Trophoblast cell (in vitro differentiated cells and primary cell): ENCODE data around the gene PCYT2.

Experiments used
- DNase-seq, 2 donors: peaks; one replicate each; pipeline ENCODE4 v3.0.0-alpha.2; 2016
- H2AFZ ChIP-seq: 2 replicates; pipeline ENCODE4 v1.6.1; 2013; ENCODE audit warnings: low read length, moderate library complexity, mild to moderate bottlenecking; ENCODE audit not compliant: insufficient read depth, poor library complexity
- H2AK5ac ChIP-seq: 2 replicates; pipeline ENCODE4 v1.6.1; 2013; ENCODE audit warnings: mild to moderate bottlenecking, low read length
- H2BK120ac ChIP-seq: 2 replicates; pipeline ENCODE4 v1.6.1; 2013; ENCODE audit warnings: low read length, mild to moderate bottlenecking, moderate library complexity; ENCODE audit not compliant: insufficient read depth, poor library complexity
- H2BK12ac ChIP-seq: 2 replicates; pipeline ENCODE4 v1.6.1; 2013; ENCODE audit warnings: mild to moderate bottlenecking, low read length, moderate library complexity
- H2BK5ac ChIP-seq: 2 replicates; pipeline ENCODE4 v1.6.1; 2013; ENCODE audit warnings: low read length, low read depth, moderate library complexity, mild to moderate bottlenecking; ENCODE audit not compliant: poor library complexity
- H3K14ac ChIP-seq: 2 replicates; pipeline ENCODE4 v1.6.1; 2013; ENCODE audit warnings: mild to moderate bottlenecking, low read length
- H3K18ac ChIP-seq: 2 replicates; pipeline ENCODE4 v1.6.1; 2013; ENCODE audit warnings: mild to moderate bottlenecking, low read length
- H3K23ac ChIP-seq: 2 replicates; pipeline ENCODE4 v1.6.1; 2013; ENCODE audit warnings: low read length
- H3K27ac ChIP-seq: 2 replicates; pipeline ENCODE4 v1.5.1; 2013; ENCODE audit warnings: low read depth, mild to moderate bottlenecking, inconsistent platforms, low read length, moderate library complexity
- H3K27me3 ChIP-seq: 2 replicates; pipeline ENCODE4 v1.6.1; 2013; ENCODE audit warnings: inconsistent platforms, mild to moderate bottlenecking, low read length, moderate library complexity; ENCODE audit not compliant: insufficient read depth
- H3K36me3 ChIP-seq, 2 experiments: 1 replicate in 1 of 2; 2 replicates in 1 of 2; pipeline ENCODE4 v1.6.1; 2013; ENCODE audit warnings: low read length in 2 of 2, mild to moderate bottlenecking in 2 of 2, moderate library complexity in 1 of 2; ENCODE audit not compliant: insufficient read depth in 2 of 2, control insufficient read depth in 1 of 2
- H3K4ac ChIP-seq: 2 replicates; pipeline ENCODE4 v1.6.1; 2013; ENCODE audit warnings: low read depth, mild to moderate bottlenecking, low read length, moderate library complexity
- H3K4me1 ChIP-seq, 2 experiments: 1 replicate in 1 of 2; 2 replicates in 1 of 2; pipeline ENCODE4 v1.6.1; 2013; ENCODE audit warnings: low read length in 2 of 2, mild to moderate bottlenecking in 2 of 2, moderate library complexity in 1 of 2; ENCODE audit not compliant: insufficient read depth in 2 of 2, control insufficient read depth in 1 of 2
- H3K4me2 ChIP-seq: 2 replicates; pipeline ENCODE4 v1.6.1; 2013; ENCODE audit warnings: inconsistent platforms, mild to moderate bottlenecking, low read length, moderate library complexity
- H3K4me3 ChIP-seq: 2 replicates; pipeline ENCODE4 v1.5.1; 2013; ENCODE audit warnings: mild to moderate bottlenecking, low read depth, low read length, inconsistent platforms
- H3K79me1 ChIP-seq: one replicate; pipeline ENCODE4 v1.6.1; 2013; ENCODE audit warnings: low read length
- H3K79me2 ChIP-seq: 2 replicates; pipeline ENCODE4 v1.6.1; 2013; ENCODE audit warnings: low read length, mild to moderate bottlenecking; ENCODE audit not compliant: control insufficient read depth, insufficient read depth, poor library complexity
- H3K9ac ChIP-seq: 2 replicates; pipeline ENCODE4 v1.6.1; 2013; ENCODE audit warnings: mild to moderate bottlenecking, low read length
- H3K9me3 ChIP-seq: 2 replicates; pipeline ENCODE4 v1.6.1; 2013; ENCODE audit warnings: low read depth, mild to moderate bottlenecking, control low read depth, inconsistent platforms, low read length; ENCODE audit not compliant: insufficient read depth
- H4K12ac ChIP-seq: 2 replicates; pipeline ENCODE4 v1.6.1; 2013; ENCODE audit warnings: low read depth, mild to moderate bottlenecking, low read length, moderate library complexity
- H4K8ac ChIP-seq: 2 replicates; pipeline ENCODE4 v1.6.1; 2013; ENCODE audit warnings: low read depth, mild to moderate bottlenecking, low read length, moderate library complexity
- H4K91ac ChIP-seq: one replicate; pipeline ENCODE4 v1.6.1; 2013; ENCODE audit warnings: low read depth, mild to moderate bottlenecking, low read length, moderate library complexity
- WGBS: extraction: QIAGEN DNeasy Blood & Tissue Kit; methylation state at CpG from one replicate; pipeline ENCODE4 v1.1.7; 2013; ENCODE audit warnings: missing lambda C conversion rate; ENCODE audit not compliant: insufficient read length, insufficient coverage; ENCODE audit errors: extremely low coverage; 5-methylcytosine and 5-hydroxymethylcytosine counted together

PCYT2 gene

DNA sequence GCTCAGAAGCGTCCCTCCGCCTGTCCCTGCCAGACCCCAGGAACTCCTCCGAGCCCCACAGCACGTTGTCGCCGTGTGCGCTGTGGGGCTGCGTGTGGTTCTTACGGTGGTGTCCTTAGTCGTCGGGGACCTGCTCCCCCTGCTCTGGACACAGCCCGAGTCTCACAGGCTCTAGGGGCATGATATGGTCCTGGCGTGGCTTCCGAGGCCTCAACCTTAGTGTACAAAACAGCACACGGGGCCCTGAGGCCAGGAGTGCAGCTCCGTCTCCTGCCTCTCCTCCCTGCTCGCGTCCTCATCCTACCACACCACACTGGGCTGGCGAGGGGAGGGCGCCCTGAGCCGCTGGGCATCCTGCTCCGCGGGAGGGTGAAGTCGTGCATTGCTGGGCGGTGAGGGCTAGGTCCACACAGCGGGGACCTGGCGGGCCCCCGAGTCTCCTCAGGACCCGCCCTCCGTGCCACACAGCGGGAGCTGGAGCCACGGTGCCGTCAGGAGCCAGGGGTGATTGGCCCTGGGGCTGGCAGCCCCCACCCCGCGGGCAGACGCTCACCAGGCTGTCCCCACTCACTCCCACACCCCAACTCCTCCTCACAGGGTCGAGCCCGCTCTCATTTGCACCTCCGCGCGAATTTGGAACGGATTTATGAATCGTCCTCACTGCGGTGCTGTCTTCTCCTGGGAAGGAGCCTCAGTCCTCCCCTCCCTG lies 17.5 kb upstream of the PCYT2 start:
- Histone ChIP-seq H4K12ac (no peak overlapping the region), H3K23ac (no peak overlapping the region), H3K18ac (peak overlapping the region; percentile 31), H3K27me3 (no peaks in the 10 kb centered on the region), H2BK12ac (peak overlapping the region; percentile 6), H3K4me2 (peak overlapping the region; percentile 81), H4K8ac (peak overlapping the region; percentile 63), H3K4me3 (peak overlapping the region; percentile 62), H3K9ac (no peak overlapping the region), H2BK5ac (no peak overlapping the region), H3K14ac (peak overlapping the region; percentile 26), H3K4ac (no peak overlapping the region), H3K4me1 (peaks cover 30 to 34% of the 10 kb centered on the region in 2 experiments), H2AK5ac (peak overlapping the region; percentile 6), H3K79me1 (peaks cover 22% of the 10 kb centered on the region), H3K27ac (no peak overlapping the region), H2AFZ (peak overlapping the region; percentile 26), H3K79me2 (peaks cover 31% of the 10 kb centered on the region), H4K91ac (peak overlapping the region; percentile 63), H3K36me3 (no peaks in the 10 kb centered on the region), H3K9me3 (no peaks in the 10 kb centered on the region), H2BK120ac (no peak overlapping the region)
- DNase-seq = peak in 1 of 2 donors; percentile 23
- no CpG with 5 or more reads among the region's 44 CpGs for WGBS

DNA sequence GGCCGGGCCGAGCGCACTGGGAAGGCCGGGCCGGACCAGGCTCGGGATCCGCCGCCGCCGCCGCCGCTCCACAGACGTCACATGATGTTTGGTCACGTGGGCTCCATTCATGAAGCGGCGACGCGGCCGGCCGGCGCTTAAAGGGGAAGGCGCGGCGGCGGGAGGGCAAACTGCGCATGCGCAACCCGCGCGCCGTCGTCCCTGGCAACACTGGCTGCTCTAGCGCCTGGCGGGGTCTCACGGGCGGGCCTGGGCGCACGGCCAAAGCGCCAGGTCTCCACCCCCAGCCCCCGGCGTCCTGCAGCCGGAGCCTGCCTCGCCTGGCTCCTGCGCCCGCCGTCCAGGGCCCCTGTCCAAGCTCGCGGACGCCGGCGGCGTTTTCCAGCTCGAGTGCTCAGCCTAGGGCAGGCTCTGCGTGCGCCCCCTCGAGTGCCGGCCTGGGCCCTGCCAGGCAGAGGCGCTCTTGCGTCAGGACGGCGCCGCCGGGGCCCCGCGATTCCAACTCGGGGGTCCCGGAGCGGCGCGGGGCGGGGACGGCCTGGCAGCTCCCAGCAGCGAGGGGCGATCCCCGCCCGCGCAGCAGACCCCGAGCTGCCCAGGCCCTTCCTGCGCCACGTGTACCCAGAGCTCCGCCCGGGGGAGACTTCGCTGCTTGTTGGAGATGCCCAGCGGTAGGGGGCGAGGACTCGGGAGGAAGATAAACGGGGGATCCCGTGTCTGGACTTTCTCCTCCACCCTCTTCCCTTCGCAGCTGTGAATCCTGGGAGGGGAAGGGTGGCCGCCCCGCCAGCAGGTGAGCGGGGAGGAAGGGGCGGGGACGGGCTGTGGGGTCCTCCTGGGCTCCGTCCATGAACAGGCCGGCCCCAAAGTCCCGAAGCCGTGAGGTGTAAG lies 16.7 kb upstream of the PCYT2 start, which contains the start of gene MAFG:
MAFG (minus strand) TSS at position 83 of the 891 bp plus-strand sequence. CDS start 4,550 bp downstream, outside the sequence.
- peak within 1 kb of the TSS; percentile 88 for H3K18ac ChIP-seq
- H3K4me3 ChIP-seq = peak within 1 kb of the TSS; percentile 81
- H4K12ac ChIP-seq = peak within 1 kb of the TSS; percentile 72
- H3K9ac ChIP-seq = peak within 1 kb of the TSS; percentile 81
- H3K79me1 ChIP-seq = peaks cover 26% of the 10 kb centered on the region
- H4K91ac ChIP-seq = peak within 1 kb of the TSS; percentile 92
- H3K4ac ChIP-seq = peak within 1 kb of the TSS; percentile 80
- H2BK5ac ChIP-seq = peak within 1 kb of the TSS; percentile 89
- no peaks in the 10 kb centered on the region for H3K27me3 ChIP-seq
- H3K9me3 ChIP-seq = no peaks in the 10 kb centered on the region
- peaks cover under 1% of the 10 kb centered on the region in 2 experiments for H3K36me3 ChIP-seq
- H3K14ac ChIP-seq = peak within 1 kb of the TSS; percentile 84
- peak within 1 kb of the TSS; percentile 63 for H2AFZ ChIP-seq
- peak within 1 kb of the TSS; percentile 6 for H2BK12ac ChIP-seq
- H2AK5ac ChIP-seq = peak within 1 kb of the TSS; percentile 79
- no CpG with 5 or more reads among the region's 98 CpGs for WGBS
- peak within 1 kb of the TSS; percentile 81 for H3K4me2 ChIP-seq
- peak within 1 kb of the TSS; percentile 96 for H3K27ac ChIP-seq
- peaks cover 35% of the 10 kb centered on the region for H3K79me2 ChIP-seq
- H3K23ac ChIP-seq = no peak within 1 kb of the TSS
- H4K8ac ChIP-seq = peak within 1 kb of the TSS; percentile 91
- peak; percentile 91 to 96 for DNase-seq
- H3K4me1 ChIP-seq = peaks cover 34 to 38% of the 10 kb centered on the region in 2 experiments
- H2BK120ac ChIP-seq = peak within 1 kb of the TSS; percentile 79

DNA sequence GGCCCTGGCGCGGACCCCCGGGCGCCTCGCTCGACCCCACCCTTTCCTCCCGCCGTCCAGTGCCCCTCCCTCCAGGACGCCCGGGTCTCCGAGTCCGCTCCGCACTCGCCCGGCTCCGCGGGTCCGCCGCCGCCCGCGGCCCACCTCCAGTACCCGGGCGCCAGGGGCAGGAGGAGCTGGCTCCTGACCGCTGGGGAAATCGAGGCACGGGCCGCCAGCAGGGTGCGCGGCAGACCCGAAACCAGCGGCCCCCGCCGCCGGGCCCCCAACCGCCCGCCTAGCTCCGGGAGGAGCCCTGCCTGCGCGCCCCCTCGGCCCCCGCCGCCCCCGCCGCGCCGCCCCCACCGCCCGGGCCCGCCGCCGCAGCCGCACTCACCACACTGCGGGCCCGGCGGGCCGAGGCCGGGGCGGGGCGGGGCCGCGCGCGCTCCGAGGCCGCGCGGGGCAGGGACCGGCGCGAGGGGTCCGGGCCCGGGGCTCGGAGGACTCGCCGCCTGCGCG lies 16.0 kb upstream of the PCYT2 start:
- H3K27me3 ChIP-seq = no peaks in the 10 kb centered on the region
- H2BK12ac ChIP-seq = no peak overlapping the region
- peak overlapping the region; percentile 80 for H3K4me2 ChIP-seq
- peak overlapping the region; percentile 92 for H4K91ac ChIP-seq
- peak overlapping the region; percentile 72 for H4K12ac ChIP-seq
- H2BK120ac ChIP-seq = peak overlapping the region; percentile 79
- peak overlapping the region; percentile 79 for H2AK5ac ChIP-seq
- H4K8ac ChIP-seq = peak overlapping the region; percentile 91
- H3K4me3 ChIP-seq = peak overlapping the region; percentile 81
- WGBS = no CpG with 5 or more reads among the region's 78 CpGs
- H3K36me3 ChIP-seq = peaks cover 8% of the 10 kb centered on the region in 2 experiments
- peaks cover 30% of the 10 kb centered on the region for H3K79me1 ChIP-seq
- peak overlapping the region; percentile 89 for H2BK5ac ChIP-seq
- DNase-seq = no peak
- peaks cover 40% of the 10 kb centered on the region for H3K79me2 ChIP-seq
- H3K9ac ChIP-seq = peak overlapping the region; percentile 81
- peaks cover 41 to 42% of the 10 kb centered on the region in 2 experiments for H3K4me1 ChIP-seq
- no peak overlapping the region for H3K23ac ChIP-seq
- no peaks in the 10 kb centered on the region for H3K9me3 ChIP-seq
- peak overlapping the region; percentile 88 for H3K18ac ChIP-seq
- H3K14ac ChIP-seq = peak overlapping the region; percentile 84
- H3K27ac ChIP-seq = peak overlapping the region; percentile 96
- H2AFZ ChIP-seq = peak overlapping the region; percentile 50
- peak overlapping the region; percentile 80 for H3K4ac ChIP-seq
